DMS153 treated with DMSO at 0.1 percent for 48 hours (cell line): Measurements from ENCODE around the gene CRELD1.

ENCODE experiments used
- DNase-seq: peaks from one replicate; lab custom pipeline; 2025; ENCODE audit not compliant: unreplicated experiment; lab: John Stamatoyannopoulos, UW

The CRELD1 gene

GRCh38 chr3:9903904-9904303 lies 29.7 kb upstream of the CRELD1 start:
- no peak for DNase-seq

GRCh38 chr3:9906480-9906879 lies 27.2 kb upstream of the CRELD1 start:
- no peak for DNase-seq

GRCh38 chr3:9908286-9908685 lies 25.3 kb upstream of the CRELD1 start:
- DNase-seq: no peak

GRCh38 chr3:9909221-9910013 lies 24.2 kb upstream of the CRELD1 start:
- DNase-seq: no peak

GRCh38 chr3:9911863-9912262 lies 21.8 kb upstream of the CRELD1 start:
- no peak for DNase-seq

- no peak for DNase-seq
Observed at GRCh38 chr3:9912294-9912935, 21.2 kb upstream of the CRELD1 start.

GRCh38 chr3:9913601-9914000 lies 20.0 kb upstream of the CRELD1 start:
- DNase-seq: no peak

GRCh38 chr3:9914011-9914410 lies 19.6 kb upstream of the CRELD1 start:
- no peak for DNase-seq

- DNase-seq: no peak
Observed at GRCh38 chr3:9914559-9915253, 18.9 kb upstream of the CRELD1 start.

GRCh38 chr3:9915254-9916141 lies 18.1 kb upstream of the CRELD1 start:
- DNase-seq: no peak

- DNase-seq: no peak
Observed at GRCh38 chr3:9916346-9916733, 17.3 kb upstream of the CRELD1 start.

- peak; percentile 25 for DNase-seq
Observed at GRCh38 chr3:9916734-9917680, 16.6 kb upstream of the CRELD1 start, which contains the start of gene IL17RC. Gene IL17RC (plus strand): TSS chr3:9917098. CDS start chr3:9917316, 218 bp downstream.

- no peak for DNase-seq
Observed at GRCh38 chr3:9917820-9918219, 15.8 kb upstream of the CRELD1 start.

GRCh38 chr3:9918261-9919038 lies 15.2 kb upstream of the CRELD1 start:
- no peak for DNase-seq

- DNase-seq: no peak
Observed at GRCh38 chr3:9928158-9928557, 5.5 kb upstream of the CRELD1 start.

- DNase-seq: no peak
Observed at GRCh38 chr3:9930804-9931418, 2.7 kb upstream of the CRELD1 start.

GRCh38 chr3:9932535-9932842 lies 1.1 kb upstream of the CRELD1 start:
- no peak for DNase-seq

- DNase-seq: no peak
Observed at GRCh38 chr3:9932843-9933560, 632 bp upstream of the CRELD1 start.
